ENCODE measurements around the gene IGF2BP1. TPM values are rescaled to one million over a fixed set of nuclear protein-coding genes. Genes with fewer than 3 reads are reported as not detected.
"Not testable (repeated sequence)": the region's sequence is repeated elsewhere in the genome, so short reads cannot be mapped to it uniquely, and the experiment has no call there.

Gene IGF2BP1
- total RNA-seq, 1 donor: 2.6 TPM

DNA sequence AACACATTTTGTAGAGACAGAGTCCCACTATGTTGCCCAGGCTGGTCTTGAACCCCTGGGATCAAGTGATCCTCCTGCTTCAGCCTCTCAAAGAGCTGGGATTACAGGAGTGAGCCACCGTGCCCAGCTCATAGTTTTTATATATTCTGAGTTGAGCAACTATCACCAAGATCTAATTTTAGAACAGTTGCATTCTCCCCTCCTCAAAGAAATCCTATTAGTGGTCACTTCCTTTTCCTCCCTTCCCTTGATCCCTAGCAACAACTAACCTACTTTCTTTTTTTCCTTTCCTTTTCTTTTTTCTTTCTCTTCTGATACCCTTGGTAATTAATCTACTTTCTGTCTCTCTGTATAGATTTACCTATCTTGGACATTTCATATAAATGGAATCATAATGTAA, 73.9 kb downstream of the IGF2BP1 start:
- TF ChIP-seq, protein P1, sequence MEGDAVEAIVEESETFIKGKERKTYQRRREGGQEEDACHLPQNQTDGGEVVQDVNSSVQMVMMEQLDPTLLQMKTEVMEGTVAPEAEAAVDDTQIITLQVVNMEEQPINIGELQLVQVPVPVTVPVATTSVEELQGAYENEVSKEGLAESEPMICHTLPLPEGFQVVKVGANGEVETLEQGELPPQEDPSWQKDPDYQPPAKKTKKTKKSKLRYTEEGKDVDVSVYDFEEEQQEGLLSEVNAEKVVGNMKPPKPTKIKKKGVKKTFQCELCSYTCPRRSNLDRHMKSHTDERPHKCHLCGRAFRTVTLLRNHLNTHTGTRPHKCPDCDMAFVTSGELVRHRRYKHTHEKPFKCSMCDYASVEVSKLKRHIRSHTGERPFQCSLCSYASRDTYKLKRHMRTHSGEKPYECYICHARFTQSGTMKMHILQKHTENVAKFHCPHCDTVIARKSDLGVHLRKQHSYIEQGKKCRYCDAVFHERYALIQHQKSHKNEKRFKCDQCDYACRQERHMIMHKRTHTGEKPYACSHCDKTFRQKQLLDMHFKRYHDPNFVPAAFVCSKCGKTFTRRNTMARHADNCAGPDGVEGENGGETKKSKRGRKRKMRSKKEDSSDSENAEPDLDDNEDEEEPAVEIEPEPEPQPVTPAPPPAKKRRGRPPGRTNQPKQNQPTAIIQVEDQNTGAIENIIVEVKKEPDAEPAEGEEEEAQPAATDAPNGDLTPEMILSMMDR (IDR thresholded peaks at IDR 0.05; ENCODE audit: insufficient read depth, low read depth, low read length): no peak
- peak; percentile 40 for DNase-seq (ENCODE audit: low read depth)
- no peak overlapping the region for H3K4me3 ChIP-seq (ENCODE audit: low read depth, low read length)

DNA sequence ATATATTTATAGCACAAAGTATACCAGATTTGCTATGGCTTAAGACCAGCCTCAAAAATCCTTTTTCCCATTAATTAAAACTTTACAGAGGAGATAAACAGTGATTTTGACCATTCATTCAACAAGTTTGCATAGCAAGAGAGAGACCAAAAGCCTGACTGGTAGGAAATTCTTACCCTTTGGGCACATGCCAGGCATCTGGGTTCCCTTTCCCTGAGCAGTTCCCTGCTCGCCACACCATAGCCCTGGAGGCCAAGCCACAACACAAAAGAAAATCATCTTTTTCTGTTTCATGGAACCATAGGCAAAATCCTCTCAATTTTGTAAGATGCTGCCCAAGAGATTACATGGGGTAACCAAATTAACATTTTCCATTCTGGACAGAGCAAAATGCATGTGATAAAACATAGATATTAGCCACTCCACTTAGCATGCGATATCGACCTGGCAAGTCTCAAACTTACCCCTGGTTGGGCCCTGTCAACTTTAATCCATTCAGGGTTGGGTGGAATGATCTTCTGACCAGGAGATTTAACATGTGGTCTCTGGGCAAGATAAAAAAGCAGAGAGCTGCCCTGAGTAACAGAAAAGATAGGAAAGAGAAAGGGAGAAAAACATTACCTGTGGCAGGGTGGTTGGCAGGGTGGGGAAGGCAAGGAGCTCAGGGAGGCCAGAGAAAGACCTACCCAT, 77.8 kb downstream of the IGF2BP1 start:
- DNase-seq (ENCODE audit: low read depth): peak; percentile 74
- TF ChIP-seq, protein P1 (IDR thresholded peaks at IDR 0.05; ENCODE audit: insufficient read depth, low read depth, low read length): no peak
- no peak overlapping the region for H3K4me3 ChIP-seq (ENCODE audit: low read depth, low read length)

GRCh38 chr17:49076573-49077384, 79.6 kb downstream of the IGF2BP1 start:
- peak; percentile 88 for DNase-seq (ENCODE audit: low read depth)
- no peak overlapping the region for H3K4me3 ChIP-seq (ENCODE audit: low read depth, low read length)
- TF ChIP-seq, protein P1 (IDR thresholded peaks at IDR 0.05; ENCODE audit: insufficient read depth, low read depth, low read length): no peak

GRCh38 chr17:49078248-49078647, 81.1 kb downstream of the IGF2BP1 start:
- TF ChIP-seq, protein P1 (IDR thresholded peaks at IDR 0.05; ENCODE audit: insufficient read depth, low read depth, low read length): no peak
- no peak for DNase-seq (ENCODE audit: low read depth)
- no peak overlapping the region for H3K4me3 ChIP-seq (ENCODE audit: low read depth, low read length)

GRCh38 chr17:49079840-49080663, 82.9 kb downstream of the IGF2BP1 start:
- no peak for DNase-seq (ENCODE audit: low read depth)
- TF ChIP-seq, protein P1 (IDR thresholded peaks at IDR 0.05; ENCODE audit: insufficient read depth, low read depth, low read length): no peak
- no peak overlapping the region for H3K4me3 ChIP-seq (ENCODE audit: low read depth, low read length)

GRCh38 chr17:49082231-49082630, 85.0 kb downstream of the IGF2BP1 start:
- no peak for DNase-seq (ENCODE audit: low read depth)
- no peak overlapping the region for H3K4me3 ChIP-seq (ENCODE audit: low read depth, low read length)
- TF ChIP-seq, protein P1 (IDR thresholded peaks at IDR 0.05; ENCODE audit: insufficient read depth, low read depth, low read length): no peak

DNA sequence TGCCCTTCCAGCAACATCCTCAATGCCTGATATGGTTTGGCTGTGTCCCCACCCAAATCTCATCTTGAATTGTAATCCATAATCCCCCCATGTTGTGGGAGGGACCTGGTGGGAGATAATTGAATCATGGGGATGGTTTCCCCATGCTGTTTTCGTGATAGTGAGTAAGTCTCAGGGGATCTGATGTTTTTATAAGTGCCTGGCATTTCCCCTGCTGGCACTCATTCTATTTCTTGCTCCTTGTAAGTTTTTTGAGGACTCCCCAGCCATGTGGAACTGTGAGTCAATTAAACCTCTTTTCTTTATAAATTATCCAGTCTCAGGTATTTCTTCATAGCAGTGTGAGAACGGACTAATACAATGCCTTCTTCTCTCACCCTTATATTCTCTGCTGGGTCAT, 87.9 kb downstream of the IGF2BP1 start:
- H3K4me3 ChIP-seq (ENCODE audit: low read depth, low read length); DNase-seq (ENCODE audit: low read depth): not testable (repeated sequence)
